Stimulated activated memory B cell treated with anti-CD40 and anti-IgM and Interleukin-4, amounts not matched to agents 10 μg/mL and 1 μg/mL and 100 μg/mL, for 72 hours (primary cell): ENCODE measurements around the gene ACSS3.
A peak's percentile ranks its signal among the peaks of the same experiment; 100 is the strongest.
"Not testable (repeated sequence)": the region's sequence is repeated elsewhere in the genome, so short reads cannot be mapped to it uniquely, and the experiment has no call there.

ENCODE experiments used
- ATAC-seq: fragments of 150-1000 bp; cut with Tn5 transposase; 2 replicates; pipeline ENCODE4 v1.10.0; 2021
- H3K27ac Mint-ChIP-seq: one replicate; pipeline ENCODE4 v1.8.0; 2022; ENCODE audit warnings: mild to moderate bottlenecking, mixed read lengths
- H3K27me3 Mint-ChIP-seq: one replicate; pipeline ENCODE4 v1.8.0; 2022; ENCODE audit warnings: mixed read lengths
- H3K36me3 Mint-ChIP-seq: one replicate; pipeline ENCODE4 v1.8.0; 2022; ENCODE audit warnings: mixed read lengths
- H3K4me1 Mint-ChIP-seq: one replicate; pipeline ENCODE4 v1.8.0; 2022; ENCODE audit warnings: mixed read lengths
- H3K4me3 Mint-ChIP-seq: one replicate; pipeline ENCODE4 v1.8.0; 2022; ENCODE audit warnings: mild to moderate bottlenecking, moderate library complexity, mixed read lengths
- H3K9me3 Mint-ChIP-seq: one replicate; pipeline ENCODE4 v1.8.0; 2022; ENCODE audit warnings: mixed read lengths

The ACSS3 gene

DNA sequence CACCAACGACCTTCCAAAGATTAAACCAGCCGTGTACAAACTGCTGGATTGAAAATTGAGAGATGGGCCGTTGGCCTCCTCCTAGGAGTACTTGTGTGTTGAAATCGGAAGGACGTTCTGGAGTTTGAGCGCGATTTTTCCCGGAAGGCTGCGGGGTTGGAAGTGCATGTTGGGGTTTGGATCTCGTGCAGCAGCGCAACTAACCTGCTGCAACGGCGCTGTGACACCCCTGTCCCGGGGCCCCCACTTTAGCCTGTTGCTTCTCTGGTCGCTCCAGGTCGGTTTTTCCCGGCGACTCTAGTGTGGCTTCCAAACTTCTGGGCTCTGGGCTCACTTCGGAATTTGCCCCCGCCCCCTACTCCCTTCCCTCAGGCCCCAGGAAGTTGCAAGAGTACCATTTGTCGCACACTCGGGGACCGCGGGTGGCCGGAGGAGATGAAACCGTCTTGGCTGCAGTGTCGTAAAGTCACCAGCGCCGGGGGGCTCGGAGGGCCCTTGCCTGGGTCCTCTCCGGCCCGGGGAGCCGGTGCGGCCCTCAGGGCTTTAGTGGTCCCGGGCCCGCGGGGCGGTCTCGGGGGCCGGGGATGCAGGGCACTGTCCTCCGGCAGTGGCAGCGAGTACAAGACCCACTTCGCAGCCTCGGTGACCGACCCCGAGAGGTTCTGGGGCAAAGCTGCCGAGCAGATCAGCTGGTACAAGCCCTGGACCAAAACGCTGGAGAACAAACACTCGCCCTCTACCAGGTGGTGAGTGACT, at the start of gene ACSS3:
TSS of gene ACSS3 (plus strand) at position 394 of the 756 bp plus-strand sequence. CDS start at position 436, 42 bp downstream.
- Mint-ChIP-seq H3K4me1 (no peaks in the 10 kb centered on the region), H3K27me3 (peaks cover 9% of the 10 kb centered on the region), H3K36me3 (no peaks in the 10 kb centered on the region), H3K9me3 (no peaks in the 10 kb centered on the region), H3K27ac (no peak within 1 kb of the TSS), H3K4me3 (no peak within 1 kb of the TSS)
- no peak for ATAC-seq

DNA sequence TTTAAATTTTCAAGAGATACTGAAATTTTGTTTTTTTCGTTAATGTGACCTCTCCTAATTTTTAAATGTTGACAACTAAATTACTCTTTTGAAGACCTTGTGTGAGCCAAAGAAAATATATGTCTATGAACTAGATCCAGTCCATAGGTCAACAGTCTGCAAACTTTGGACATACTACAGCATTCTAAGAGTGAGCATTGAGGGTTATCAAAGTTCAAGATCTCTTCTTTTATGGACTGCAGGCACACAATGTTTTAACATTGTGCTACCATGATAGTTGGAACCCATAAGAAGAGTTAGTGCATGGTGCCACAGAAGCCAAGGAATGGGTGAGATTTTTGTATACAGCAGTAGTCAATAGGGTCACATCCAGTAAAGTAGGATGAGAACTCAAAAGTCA, 43.0 kb upstream of the ACSS3 start:
- H3K4me3 Mint-ChIP-seq: no peak overlapping the region
- H3K27me3 Mint-ChIP-seq: no peaks in the 10 kb centered on the region
- H3K4me1 Mint-ChIP-seq: no peaks in the 10 kb centered on the region
- ATAC-seq: no peak
- no peaks in the 10 kb centered on the region for H3K9me3 Mint-ChIP-seq
- no peak overlapping the region for H3K27ac Mint-ChIP-seq
- no peaks in the 10 kb centered on the region for H3K36me3 Mint-ChIP-seq

- Mint-ChIP-seq H3K4me3 (no peak overlapping the region), H3K36me3 (no peaks in the 10 kb centered on the region), H3K4me1 (no peaks in the 10 kb centered on the region), H3K27ac (no peak overlapping the region), H3K9me3 (no peaks in the 10 kb centered on the region), H3K27me3 (no peaks in the 10 kb centered on the region)
- no peak for ATAC-seq
These were observed 38.6 kb upstream of the ACSS3 start for GRCh38 chr12:81039231-81039630.

DNA sequence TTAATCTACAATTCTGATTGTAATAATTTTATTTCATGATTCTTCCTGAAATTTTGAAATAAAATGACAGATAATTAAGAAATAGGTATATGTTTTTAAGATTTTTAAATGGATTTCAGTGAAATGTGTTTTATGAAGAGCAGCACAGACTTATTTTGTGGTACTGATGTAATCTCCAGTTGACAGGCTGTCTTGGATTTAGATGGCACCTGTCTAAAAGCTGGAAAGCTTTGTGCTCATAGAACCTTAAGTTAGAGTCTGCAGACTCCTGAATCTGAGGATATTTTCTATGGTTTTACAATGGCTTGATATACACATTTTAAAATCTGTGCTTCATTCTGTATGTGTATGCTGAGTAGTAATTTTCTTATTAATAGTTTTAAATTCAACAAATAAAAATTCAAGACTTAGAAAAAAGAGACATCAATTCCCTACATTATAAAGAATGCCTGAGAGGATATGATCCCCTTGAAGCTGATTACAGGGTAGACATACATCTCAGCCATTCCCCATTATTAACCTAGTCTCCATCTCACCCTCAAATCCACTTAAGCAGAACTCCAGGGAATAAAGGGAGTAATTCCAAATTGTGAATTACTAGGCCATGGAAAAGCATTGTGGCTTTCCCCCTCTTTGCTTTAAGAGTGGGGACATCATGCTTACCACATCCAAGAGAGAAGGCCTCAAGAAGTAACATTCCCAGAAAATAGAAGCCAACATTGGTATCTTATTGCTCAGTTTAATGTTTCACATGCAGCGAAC, 33.7 kb upstream of the ACSS3 start:
- Mint-ChIP-seq H3K27me3 (no peaks in the 10 kb centered on the region), H3K36me3 (no peaks in the 10 kb centered on the region), H3K9me3 (peaks cover 5% of the 10 kb centered on the region), H3K27ac (no peak overlapping the region), H3K4me1 (no peaks in the 10 kb centered on the region), H3K4me3 (no peak overlapping the region)
- ATAC-seq: no peak

GRCh38 chr12:81064971-81065370, 12.9 kb upstream of the ACSS3 start:
- not testable (repeated sequence) for H3K27me3 Mint-ChIP-seq, H3K27ac Mint-ChIP-seq, H3K4me1 Mint-ChIP-seq, ATAC-seq, H3K9me3 Mint-ChIP-seq, H3K36me3 Mint-ChIP-seq, H3K4me3 Mint-ChIP-seq

DNA sequence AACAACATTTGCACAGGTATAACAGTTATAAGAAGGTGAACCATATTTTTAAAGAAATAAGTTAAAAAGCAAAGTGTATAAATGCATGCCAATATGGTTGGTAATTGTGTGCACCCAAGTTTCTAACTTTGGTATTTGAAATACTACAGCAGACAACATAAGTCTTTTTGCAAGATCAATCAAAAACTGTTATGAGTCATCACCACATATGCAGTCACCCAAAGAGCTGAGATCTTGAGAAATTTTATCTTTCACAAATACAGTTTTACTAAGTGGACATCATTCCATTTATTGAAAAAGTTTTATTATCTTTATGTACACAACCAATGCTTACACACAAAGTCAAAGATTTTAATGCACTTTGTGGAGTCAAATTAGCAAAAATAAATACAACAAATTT, 7.0 kb upstream of the ACSS3 start:
- Mint-ChIP-seq H3K4me1 (no peaks in the 10 kb centered on the region), H3K27ac (no peak overlapping the region), H3K4me3 (no peak overlapping the region), H3K36me3 (no peaks in the 10 kb centered on the region), H3K27me3 (no peaks in the 10 kb centered on the region), H3K9me3 (peaks cover 2% of the 10 kb centered on the region)
- ATAC-seq: no peak

DNA sequence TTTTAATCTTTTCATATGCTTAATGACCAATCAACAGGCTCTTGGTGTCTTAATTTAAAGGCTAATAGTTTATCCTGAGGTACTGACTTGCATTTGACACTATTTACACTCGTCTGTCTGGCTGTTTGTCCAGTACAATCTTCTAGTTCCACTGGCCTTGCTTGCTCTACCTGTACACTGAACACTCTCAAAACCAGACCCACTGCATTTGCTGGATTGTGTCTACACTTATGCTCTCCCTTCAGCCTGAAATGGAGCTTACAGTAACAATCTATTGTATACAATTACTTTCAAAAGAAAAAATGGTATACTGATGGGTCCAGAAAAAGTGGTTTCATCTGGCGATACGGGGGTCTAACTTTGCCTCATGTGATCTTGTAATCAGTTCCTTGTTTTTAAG, 2.3 kb upstream of the ACSS3 start:
- no peaks in the 10 kb centered on the region for H3K9me3 Mint-ChIP-seq
- H3K4me3 Mint-ChIP-seq: no peak overlapping the region
- H3K36me3 Mint-ChIP-seq: no peaks in the 10 kb centered on the region
- no peak for ATAC-seq
- H3K27ac Mint-ChIP-seq: no peak overlapping the region
- no peaks in the 10 kb centered on the region for H3K4me1 Mint-ChIP-seq
- H3K27me3 Mint-ChIP-seq: peaks cover 9% of the 10 kb centered on the region

DNA sequence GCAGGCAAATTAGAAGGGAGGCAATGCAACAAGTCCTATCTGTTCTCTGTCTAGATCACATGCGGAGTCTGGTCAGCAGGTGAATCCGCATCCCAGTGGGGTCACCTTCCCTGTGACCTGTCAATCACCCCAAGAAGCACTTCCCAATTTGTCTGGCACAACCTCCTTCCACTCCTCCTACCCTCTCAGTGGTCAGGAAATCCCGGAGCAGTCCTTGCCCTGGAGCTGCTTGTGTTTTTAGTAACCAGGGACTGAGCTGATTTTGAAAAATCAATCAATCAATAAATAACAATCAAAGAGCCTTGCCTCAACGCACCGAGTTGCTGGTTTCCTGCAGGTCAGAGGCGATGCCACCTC, 572 bp upstream of the ACSS3 start:
- no peak for ATAC-seq
- Mint-ChIP-seq H3K27ac (no peak overlapping the region), H3K36me3 (no peaks in the 10 kb centered on the region), H3K4me1 (no peaks in the 10 kb centered on the region), H3K27me3 (peaks cover 9% of the 10 kb centered on the region), H3K4me3 (no peak overlapping the region), H3K9me3 (no peaks in the 10 kb centered on the region)

DNA sequence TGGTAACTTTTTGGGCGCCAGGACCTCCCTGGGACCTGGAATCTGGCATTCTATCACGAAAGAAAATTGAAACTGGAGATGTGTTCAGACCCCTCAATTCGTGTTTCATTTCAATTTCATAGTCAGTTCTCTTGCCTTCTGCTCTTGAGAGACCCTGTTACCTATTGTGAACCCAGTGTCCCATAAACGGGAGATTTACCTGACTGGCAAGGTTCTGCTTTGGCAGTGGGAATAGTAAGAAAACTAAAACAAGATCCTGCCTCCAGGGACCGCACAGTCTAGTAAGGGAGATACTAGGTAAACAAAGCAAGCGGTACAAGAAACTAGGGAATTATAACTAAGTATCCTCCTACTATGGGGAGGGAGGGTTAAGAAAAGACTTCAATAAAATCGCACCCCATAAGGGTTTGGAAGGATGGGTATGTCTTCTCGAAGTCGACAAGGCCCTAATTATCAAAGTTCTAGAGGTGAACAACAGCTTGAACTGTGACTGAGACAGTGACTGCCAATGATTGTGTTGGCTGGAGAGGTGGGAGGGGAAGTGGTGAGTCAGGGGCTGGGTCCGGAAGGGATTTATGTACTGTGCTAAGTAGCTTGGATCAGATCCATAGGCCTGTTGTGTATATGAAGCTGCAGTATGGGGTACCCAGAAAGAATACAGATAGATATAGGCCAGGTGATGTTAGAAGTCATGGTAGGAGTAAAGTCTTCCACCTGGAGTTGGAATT, 754 bp downstream of the ACSS3 start:
- no peak overlapping the region for H3K4me3 Mint-ChIP-seq
- no peaks in the 10 kb centered on the region for H3K36me3 Mint-ChIP-seq
- no peaks in the 10 kb centered on the region for H3K4me1 Mint-ChIP-seq
- no peak overlapping the region for H3K27ac Mint-ChIP-seq
- no peaks in the 10 kb centered on the region for H3K9me3 Mint-ChIP-seq
- H3K27me3 Mint-ChIP-seq: peaks cover 9% of the 10 kb centered on the region
- no peak for ATAC-seq

DNA sequence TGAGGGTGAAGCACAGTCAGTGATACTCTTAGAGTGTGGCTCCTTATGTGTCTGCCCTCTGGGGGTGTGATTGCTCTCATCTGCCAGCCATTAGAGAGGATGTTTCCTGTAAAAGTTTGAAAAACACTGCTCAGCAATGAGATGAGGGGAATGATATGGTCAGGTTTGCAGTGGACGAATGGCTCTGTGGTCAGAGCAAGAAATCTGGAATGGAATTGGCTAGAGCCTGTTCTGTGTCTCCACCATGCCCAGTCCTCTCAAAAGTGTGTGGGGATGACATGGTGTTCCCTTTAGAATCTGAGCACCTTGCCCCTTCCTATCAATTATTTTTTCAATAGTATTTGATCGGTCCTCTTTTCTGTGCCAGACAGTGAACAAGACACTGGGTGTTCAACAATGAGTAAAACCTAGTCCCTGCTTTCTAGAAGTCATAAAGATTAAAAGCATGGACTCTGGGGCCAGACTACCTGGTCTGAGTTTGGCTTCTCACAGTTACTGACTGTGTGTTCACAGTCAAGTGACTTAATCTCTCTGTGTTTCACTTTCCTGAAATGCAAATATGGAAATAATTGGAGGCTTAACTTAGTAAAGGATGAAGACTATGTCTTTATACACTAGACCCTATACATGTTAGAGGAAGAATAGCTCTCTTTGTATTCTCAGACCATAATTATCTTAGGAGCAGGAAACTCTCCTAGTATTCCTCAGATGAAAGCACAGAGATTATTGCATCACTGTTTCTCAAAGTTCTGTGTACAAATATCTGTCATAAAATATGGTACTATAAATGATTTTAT, 1.6 kb downstream of the ACSS3 start:
- ATAC-seq: no peak
- H3K27ac Mint-ChIP-seq: no peak overlapping the region
- H3K27me3 Mint-ChIP-seq: peaks cover 9% of the 10 kb centered on the region
- no peaks in the 10 kb centered on the region for H3K4me1 Mint-ChIP-seq
- no peaks in the 10 kb centered on the region for H3K36me3 Mint-ChIP-seq
- H3K4me3 Mint-ChIP-seq: no peak overlapping the region
- H3K9me3 Mint-ChIP-seq: peaks cover 2% of the 10 kb centered on the region

DNA sequence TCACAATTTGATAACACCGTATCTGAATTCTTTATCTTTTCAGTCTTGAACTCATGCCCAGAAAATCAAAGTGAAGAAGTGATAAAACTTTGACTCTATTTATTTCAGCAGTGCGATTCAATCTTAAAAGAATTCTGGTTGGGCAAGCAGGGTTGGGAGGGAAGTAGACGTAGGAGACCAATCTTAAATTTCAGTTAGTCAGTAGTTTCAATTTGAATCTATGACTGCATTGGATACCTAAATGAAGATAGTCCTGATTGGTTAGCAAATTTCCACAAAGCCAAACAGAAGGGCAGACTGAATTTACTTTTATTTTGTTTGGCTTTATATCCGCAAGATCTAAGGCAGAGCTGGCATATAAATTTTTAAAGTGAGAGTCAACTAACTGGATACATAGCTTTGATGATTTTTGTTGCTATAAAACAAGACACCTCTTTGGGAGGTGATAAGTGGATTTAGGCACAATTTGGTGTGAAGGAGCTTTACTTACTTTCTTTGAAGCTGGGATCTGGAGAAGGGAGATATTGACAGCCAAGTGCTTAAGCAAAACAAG, 2.6 kb downstream of the ACSS3 start:
- ATAC-seq: no peak
- Mint-ChIP-seq H3K27me3 (peaks cover 9% of the 10 kb centered on the region), H3K4me3 (no peak overlapping the region), H3K9me3 (peaks cover 2% of the 10 kb centered on the region), H3K36me3 (no peaks in the 10 kb centered on the region), H3K4me1 (no peaks in the 10 kb centered on the region), H3K27ac (no peak overlapping the region)

DNA sequence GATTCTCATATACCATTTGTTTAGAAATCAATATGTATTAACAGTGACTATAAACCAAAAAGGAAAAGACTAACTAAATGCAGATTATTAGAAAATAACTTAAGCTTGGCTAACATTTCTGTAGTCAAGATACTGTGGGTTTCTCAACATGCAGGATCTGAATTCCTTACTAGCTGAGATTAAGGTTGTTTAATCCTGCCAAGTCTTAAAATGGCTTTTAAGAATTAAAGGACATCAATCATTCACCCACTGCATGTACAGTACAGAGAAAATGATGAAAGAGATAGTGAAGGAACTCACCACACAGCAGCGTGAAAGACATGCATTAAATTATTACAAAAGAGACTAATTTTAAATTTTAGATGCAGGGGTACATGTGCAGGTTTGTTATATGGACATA, 3.8 kb downstream of the ACSS3 start:
- Mint-ChIP-seq H3K27ac (no peak overlapping the region), H3K9me3 (peaks cover 2% of the 10 kb centered on the region), H3K36me3 (no peaks in the 10 kb centered on the region), H3K4me3 (no peak overlapping the region), H3K27me3 (peaks cover 9% of the 10 kb centered on the region), H3K4me1 (no peaks in the 10 kb centered on the region)
- no peak for ATAC-seq

DNA sequence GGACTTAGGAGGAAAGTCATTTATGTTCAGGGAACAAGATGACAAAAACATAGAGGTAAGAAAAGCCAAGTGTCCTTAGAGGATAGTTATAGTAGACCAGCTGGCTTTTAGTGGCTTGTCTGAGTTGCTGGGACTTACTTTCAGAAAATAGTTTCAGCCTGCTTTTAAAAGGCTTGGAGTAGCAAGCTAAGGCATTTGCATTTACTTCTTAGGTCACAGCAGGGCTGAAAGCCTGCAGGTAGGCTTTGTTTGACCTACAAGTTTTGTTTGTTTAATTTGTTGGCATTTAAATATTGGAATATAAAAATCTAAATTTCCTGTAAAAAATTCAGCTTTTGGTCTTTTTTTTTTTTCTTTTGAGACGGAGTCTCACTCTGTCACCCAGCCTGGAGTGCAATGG, 5.1 kb downstream of the ACSS3 start:
- no peaks in the 10 kb centered on the region for H3K4me1 Mint-ChIP-seq
- peak; percentile 14 for ATAC-seq
- H3K9me3 Mint-ChIP-seq: peaks cover 4% of the 10 kb centered on the region
- H3K4me3 Mint-ChIP-seq: no peak overlapping the region
- H3K27me3 Mint-ChIP-seq: no peaks in the 10 kb centered on the region
- H3K36me3 Mint-ChIP-seq: no peaks in the 10 kb centered on the region
- no peak overlapping the region for H3K27ac Mint-ChIP-seq

GRCh38 chr12:81083906-81084513, 6.1 kb downstream of the ACSS3 start:
- no peak for ATAC-seq
- Mint-ChIP-seq H3K4me3 (no peak overlapping the region), H3K27ac (no peak overlapping the region), H3K27me3 (no peaks in the 10 kb centered on the region), H3K9me3 (peaks cover 5% of the 10 kb centered on the region), H3K36me3 (no peaks in the 10 kb centered on the region), H3K4me1 (no peaks in the 10 kb centered on the region)
